Ovary (tissue), 9 donors: ENCODE data around the gene UTRN. TPM values are rescaled to one million over a fixed set of nuclear protein-coding genes. Genes with fewer than 3 reads are reported as not detected.

ENCODE experiments used
- DNase-seq, 5 donors: peaks; one replicate each; pipeline ENCODE4 v3.0.0-alpha.2; 2019 to 2020
- H3K27ac ChIP-seq, 2 donors: fragments of 200-600 bp; one replicate each; pipeline versions ENCODE4 v1.5.1 to v1.8.0; 2019 to 2022
- H3K27me3 ChIP-seq: fragments of 200-600 bp; one replicate; pipeline ENCODE4 v1.8.0; 2022
- H3K36me3 ChIP-seq: fragments of 200-600 bp; sonication (generic); one replicate; pipeline ENCODE4 v1.5.1; 2019
- H3K4me1 ChIP-seq: one replicate; pipeline ENCODE4 v1.8.1; 2013; ENCODE audit warnings: mild to moderate bottlenecking, moderate library complexity; ENCODE audit not compliant: insufficient read depth
- H3K4me3 ChIP-seq: fragments of 200-600 bp; sonication (generic); one replicate; pipeline ENCODE4 v1.5.1; 2017
- H3K9me3 ChIP-seq, 2 donors: fragments of 200-600 bp in 1 of 2; sonication (generic) in 1 of 2; one replicate each; pipeline versions ENCODE4 v1.5.1 to v1.8.1; 2013 to 2019; ENCODE audit warnings: mild to moderate bottlenecking in 1 of 2, moderate library complexity in 1 of 2
- EP300 ChIP-seq: sonication (generic); formaldehyde crosslinking; IDR thresholded peaks from one replicate; pipeline ENCODE4 v1.6.1; 2017; ENCODE audit warnings: antibody characterized with exemption
- POLR2A ChIP-seq: fragments of 450-650 bp; IDR thresholded peaks from one replicate; pipeline ENCODE4 v1.6.1; 2017; ENCODE audit warnings: antibody characterized with exemption, mild to moderate bottlenecking, moderate library complexity
- WGBS, 3 donors: extraction: QIAGEN DNeasy Blood & Tissue Kit in 1 of 3; methylation state at CpG; one replicate each; pipeline versions ENCODE4 v1.1.5 to v1.1.7; 2013 to 2017; 5-methylcytosine and 5-hydroxymethylcytosine counted together
- intact Hi-C, 4 donors: fragments of 100-400 bp; cut with DNase I; formaldehyde crosslinking; loops; one replicate each; pipeline versions ENCODE4 v1.11.0 to v1.15.1; 2022 to 2023
- polyA plus RNA-seq, 2 donors: library from polyadenylated mRNA; stranded (reverse); fragments of 200-250 nt in 1 of 2; fragments of 350-450 nt in 1 of 2; fragmentation: Illumina TruSeq in 1 of 2; extraction: RNeasy Lipid Tissue Mini Kit (QIAGEN cat#74804) in 1 of 2; gene quantifications; one replicate each; pipeline ENCODE4 v1.2.3, GENCODE V29; 2013 to 2014
- total RNA-seq, 7 donors: library from RNA; depleted of rRNA in 2 of 7; stranded (reverse); fragments of >200 nt in 2 of 7; fragmentation: NEBNext Ultra II Directional in 3 of 7; extraction: Animal tissue kit (Norgen Biotek cat#: 25700) in 3 of 7; gene quantifications; one replicate each; pipeline versions ENCODE4 v1.1.0 to v1.2.4, GENCODE V29; 2016 to 2023
- TF ChIP-seq, protein P1 (sequence below), 3 donors: fragments of 450-650 bp in 2 of 3; fragments of 200-600 bp in 1 of 3; IDR thresholded peaks; one replicate each; pipeline versions ENCODE4 v1.5.1 to v1.8.0; 2016 to 2022; ENCODE audit warnings: antibody characterized with exemption in 3 of 3, mild to moderate bottlenecking in 1 of 3
- donor health status: DM: no; HTN: no; CAD: no; lungs with moderate emphysema.
- donor health status: DM: no; HTN: no; CAD: no.
- donor health status: Bipolar disorder and iron deficiency.
- donor health status: DM: yes; HTN: yes; CAD: no.
- donor health status: DM: no; HTN: no; CAD: no.
- donor health status: DM: yes; HTN: yes; CAD: no.

Gene UTRN
- total and polyA plus RNA-seq, 9 donors = 27.6 to 155 (median 129) TPM

DNA sequence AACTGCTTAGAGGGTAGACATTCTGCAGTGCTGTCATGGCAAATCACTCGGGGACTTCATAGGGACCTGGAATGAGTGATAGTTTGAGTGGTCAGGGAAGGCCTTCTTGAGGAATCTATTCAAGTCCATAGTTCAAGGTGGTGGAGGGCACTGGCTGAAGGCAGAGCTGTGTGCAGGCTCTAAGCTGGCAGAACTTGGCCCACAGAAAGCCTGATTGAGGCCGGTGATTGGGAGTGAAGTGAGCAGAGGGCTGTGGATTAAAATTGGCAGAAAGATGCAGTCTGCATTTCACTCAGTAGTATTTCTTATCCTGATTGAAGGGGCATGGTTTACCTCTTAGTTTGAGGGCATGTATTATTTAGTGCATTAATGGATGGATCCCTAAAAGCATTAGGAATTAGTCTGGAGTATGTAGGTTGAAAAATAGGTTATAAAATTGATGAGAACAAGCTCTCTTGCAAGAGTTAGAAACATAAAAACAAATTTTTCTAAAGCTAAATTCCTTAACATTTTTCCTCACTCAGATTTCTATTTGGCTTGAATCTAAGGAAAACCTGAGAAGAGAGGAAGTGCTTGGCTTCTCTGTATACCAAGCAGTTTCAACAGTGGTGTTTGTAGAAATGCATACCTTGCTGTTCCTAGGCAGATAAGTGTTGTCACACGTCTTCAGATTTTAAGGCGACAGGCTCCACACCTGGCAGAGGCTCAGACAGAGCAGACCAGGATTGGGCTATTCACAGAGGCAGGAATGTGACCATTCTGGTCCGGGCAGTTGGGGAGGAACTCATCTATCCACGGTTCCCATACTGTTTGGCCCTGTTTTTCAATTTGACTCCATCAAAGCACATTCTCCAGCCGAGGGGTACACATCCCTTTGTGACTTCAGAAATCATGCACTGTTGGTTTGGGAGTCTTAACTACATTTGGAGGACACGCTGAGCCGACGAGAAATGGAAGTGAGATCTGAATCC is 45.2 kb downstream of the UTRN start:
- intact Hi-C loops = no loop called here
- peak in 1 of 5 donors; percentile 15 for DNase-seq
- TF ChIP-seq POLR2A = no peak
- TF ChIP-seq, protein P1, sequence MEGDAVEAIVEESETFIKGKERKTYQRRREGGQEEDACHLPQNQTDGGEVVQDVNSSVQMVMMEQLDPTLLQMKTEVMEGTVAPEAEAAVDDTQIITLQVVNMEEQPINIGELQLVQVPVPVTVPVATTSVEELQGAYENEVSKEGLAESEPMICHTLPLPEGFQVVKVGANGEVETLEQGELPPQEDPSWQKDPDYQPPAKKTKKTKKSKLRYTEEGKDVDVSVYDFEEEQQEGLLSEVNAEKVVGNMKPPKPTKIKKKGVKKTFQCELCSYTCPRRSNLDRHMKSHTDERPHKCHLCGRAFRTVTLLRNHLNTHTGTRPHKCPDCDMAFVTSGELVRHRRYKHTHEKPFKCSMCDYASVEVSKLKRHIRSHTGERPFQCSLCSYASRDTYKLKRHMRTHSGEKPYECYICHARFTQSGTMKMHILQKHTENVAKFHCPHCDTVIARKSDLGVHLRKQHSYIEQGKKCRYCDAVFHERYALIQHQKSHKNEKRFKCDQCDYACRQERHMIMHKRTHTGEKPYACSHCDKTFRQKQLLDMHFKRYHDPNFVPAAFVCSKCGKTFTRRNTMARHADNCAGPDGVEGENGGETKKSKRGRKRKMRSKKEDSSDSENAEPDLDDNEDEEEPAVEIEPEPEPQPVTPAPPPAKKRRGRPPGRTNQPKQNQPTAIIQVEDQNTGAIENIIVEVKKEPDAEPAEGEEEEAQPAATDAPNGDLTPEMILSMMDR (IDR thresholded peaks at IDR 0.05) = no peak
- no peak for TF ChIP-seq EP300
- H3K27me3 ChIP-seq = no peaks in the 10 kb centered on the region
- 58 to 67% (median 64%) methylated on average over 10 of the region's 10 CpGs for WGBS, 3 donors
- no peak overlapping the region for H3K4me3 ChIP-seq
- no peaks in the 10 kb centered on the region for H3K9me3 ChIP-seq
- peaks cover 29% of the 10 kb centered on the region for H3K4me1 ChIP-seq
- peak overlapping the region in 1 of 2 donors; percentile 20 for H3K27ac ChIP-seq
- no peaks in the 10 kb centered on the region for H3K36me3 ChIP-seq

DNA sequence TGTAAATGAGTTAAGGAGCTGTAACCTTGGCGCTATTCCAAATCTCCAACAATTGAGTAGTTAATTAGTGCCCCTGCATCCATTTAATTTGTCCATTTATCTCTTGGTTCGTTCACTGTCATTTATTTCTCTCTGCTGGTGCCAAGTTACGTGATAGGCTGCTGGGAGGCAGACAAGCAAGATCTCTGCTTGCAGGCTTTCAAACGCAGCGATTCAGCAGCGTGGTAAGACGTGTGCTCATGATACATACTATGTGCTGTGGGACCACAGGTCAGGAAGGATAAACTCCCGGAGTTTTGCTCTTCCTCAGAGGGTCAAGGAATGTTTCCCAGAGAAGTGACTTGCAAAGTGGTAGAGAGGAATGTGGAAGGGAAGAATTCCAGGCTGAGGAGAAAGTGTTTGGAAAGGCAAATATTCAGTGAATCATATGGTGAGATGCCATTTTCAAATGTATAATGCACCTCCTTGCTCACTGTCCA is 46.4 kb downstream of the UTRN start:
- WGBS, 3 donors = 37 to 57% (median 45%) methylated on average over 8 of the region's 8 CpGs
- intact Hi-C loops = no loop called here
- no peak overlapping the region for H3K27ac ChIP-seq
- no peaks in the 10 kb centered on the region for H3K27me3 ChIP-seq
- H3K4me3 ChIP-seq = no peak overlapping the region
- no peaks in the 10 kb centered on the region for H3K9me3 ChIP-seq
- TF ChIP-seq EP300 = no peak
- TF ChIP-seq, protein P1 (IDR thresholded peaks at IDR 0.05) = no peak
- TF ChIP-seq POLR2A = no peak
- H3K36me3 ChIP-seq = no peaks in the 10 kb centered on the region
- H3K4me1 ChIP-seq = peaks cover 26% of the 10 kb centered on the region
- no peak for DNase-seq

DNA sequence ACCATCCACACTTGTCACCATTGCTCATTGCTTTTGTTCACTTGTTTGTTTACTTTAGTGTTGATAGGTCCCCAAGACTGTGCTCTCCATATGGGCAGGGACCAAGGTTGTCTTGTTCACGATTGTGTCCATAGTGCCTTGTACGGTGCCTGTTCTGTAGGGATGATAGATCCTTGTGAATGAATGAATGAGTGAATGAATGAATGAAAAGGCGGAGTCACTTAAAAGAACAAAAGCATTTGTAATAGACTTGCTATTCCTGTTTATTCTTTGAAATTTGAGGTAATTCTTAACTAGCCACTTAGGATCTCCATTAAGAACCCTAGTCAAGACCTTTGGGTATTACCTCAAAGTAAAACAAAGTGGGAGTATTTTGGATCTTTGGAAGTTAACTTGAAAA is 47.0 kb downstream of the UTRN start:
- WGBS, 3 donors = 94 to 97% (median 96%) methylated on average over 3 of the region's 3 CpGs
- H3K36me3 ChIP-seq = no peaks in the 10 kb centered on the region

DNA sequence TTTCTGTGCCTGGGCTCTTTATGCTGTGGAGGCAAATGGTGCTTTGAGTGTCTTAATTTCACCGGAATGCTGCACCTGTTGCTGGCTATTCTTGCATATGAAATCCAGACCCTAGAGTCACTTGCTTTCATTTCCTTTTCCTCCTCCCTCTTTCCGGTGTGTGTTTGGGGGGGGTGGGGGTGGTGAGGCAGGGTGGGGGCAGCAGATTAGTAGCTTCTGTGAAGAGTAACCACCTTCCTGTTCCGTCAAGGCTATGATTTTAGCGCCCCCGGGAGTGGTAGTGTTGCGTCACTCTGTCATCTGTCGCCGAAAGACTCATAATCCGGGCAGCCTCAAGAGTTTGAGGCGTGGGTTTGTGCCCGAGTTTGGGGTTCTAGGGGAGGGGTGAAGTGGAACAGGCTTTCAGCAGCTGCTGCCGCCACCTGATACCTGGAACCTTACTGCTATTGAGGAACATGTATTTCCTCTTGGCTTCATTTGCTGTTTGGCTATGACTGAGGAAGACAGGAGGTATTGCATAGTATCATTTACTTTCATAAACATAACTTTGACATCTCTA is 49.1 kb downstream of the UTRN start:
- Histone ChIP-seq H3K27ac (no peak overlapping the region), H3K9me3 (no peaks in the 10 kb centered on the region), H3K4me1 (peaks cover 21% of the 10 kb centered on the region), H3K36me3 (no peaks in the 10 kb centered on the region), H3K4me3 (no peak overlapping the region), H3K27me3 (no peaks in the 10 kb centered on the region)
- TF ChIP-seq EP300 (no peak), POLR2A (no peak)
- TF ChIP-seq, protein P1 (IDR thresholded peaks at IDR 0.05) = no peak
- intact Hi-C loops = no loop called here
- no peak for DNase-seq
- 85 to 90% (median 87%) methylated on average over 12 of the region's 12 CpGs for WGBS, 3 donors

More for the DNA sequence above, 47.0 kb downstream of the UTRN start:
- intact Hi-C loops = no loop called here
- H3K27me3 ChIP-seq = no peaks in the 10 kb centered on the region
- peaks cover 25% of the 10 kb centered on the region for H3K4me1 ChIP-seq
- DNase-seq = no peak
- H3K27ac ChIP-seq = no peak overlapping the region
- TF ChIP-seq, protein P1 (IDR thresholded peaks at IDR 0.05) = no peak
- no peak for TF ChIP-seq EP300
- no peak for TF ChIP-seq POLR2A
- no peaks in the 10 kb centered on the region for H3K9me3 ChIP-seq
- H3K4me3 ChIP-seq = no peak overlapping the region

Other genes starting within 250 kb of the UTRN start
- gene SF3B5, start 189.8 kb upstream of the UTRN start, total RNA-seq = 100 to 1,000 TPM in 6 of 7 donors, 10 to 100 TPM in 1; 86.8 to 151 (median 117) TPM
- gene SF3B5, start 189.8 kb upstream of the UTRN start, polyA plus RNA-seq = 100 to 1,000 TPM in 1 of 2 donors, 10 to 100 TPM in 1; 27.9 to 135 TPM
- gene STX11, start 134.8 kb upstream of the UTRN start, total RNA-seq = 1 to 10 TPM in 5 of 7 donors, under 1 TPM in 2; 0.45 to 6.0 (median 1.7) TPM
- gene STX11, start 134.8 kb upstream of the UTRN start, polyA plus RNA-seq = 1 to 10 TPM; 1.2 to 2.6 TPM